GM18909 (cell line): Measurements from ENCODE around the gene PPP2CA.
"Not testable (repeated sequence)": the region's sequence is repeated elsewhere in the genome, so short reads cannot be mapped to it uniquely, and the experiment has no call there.

Source experiments
- ATAC-seq: cut with Tn5 transposase; IDR thresholded peaks from one replicate; pipeline ENCODE4 v1.9.1; 2021; ENCODE audit warnings: mild to moderate bottlenecking; ENCODE audit not compliant: unreplicated experiment, poor library complexity

PPP2CA gene

GRCh38 chr5:134246771-134247427 lies 21.0 kb upstream of the PPP2CA start:
- no peak for ATAC-seq

- ATAC-seq = no peak
These were observed 19.8 kb upstream of the PPP2CA start for GRCh38 chr5:134245692-134246091.

GRCh38 chr5:134245101-134245604 lies 19.3 kb upstream of the PPP2CA start:
- ATAC-seq = no peak

DNA sequence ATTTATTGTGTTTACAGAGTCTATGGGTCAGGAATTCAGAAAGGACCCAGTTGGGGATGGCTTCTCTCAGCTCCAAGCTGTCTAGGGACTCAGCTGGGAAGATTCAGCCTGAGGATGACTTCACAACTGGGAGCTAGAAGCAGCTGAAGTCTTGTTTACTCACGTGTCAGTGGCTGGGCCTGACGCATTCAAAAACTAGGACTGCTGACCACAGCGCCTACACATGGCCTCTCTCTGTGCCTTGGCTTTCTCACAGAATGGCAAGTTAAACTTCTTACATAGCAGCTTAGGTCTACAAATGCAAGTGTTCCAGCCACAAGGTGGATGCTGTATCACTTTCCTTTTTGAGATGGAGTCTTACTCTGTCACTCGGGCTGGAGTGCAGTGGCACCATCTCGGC lies 16.3 kb upstream of the PPP2CA start:
- no peak for ATAC-seq

- no peak for ATAC-seq
These were observed 14.6 kb upstream of the PPP2CA start for GRCh38 chr5:134240421-134240962.

DNA sequence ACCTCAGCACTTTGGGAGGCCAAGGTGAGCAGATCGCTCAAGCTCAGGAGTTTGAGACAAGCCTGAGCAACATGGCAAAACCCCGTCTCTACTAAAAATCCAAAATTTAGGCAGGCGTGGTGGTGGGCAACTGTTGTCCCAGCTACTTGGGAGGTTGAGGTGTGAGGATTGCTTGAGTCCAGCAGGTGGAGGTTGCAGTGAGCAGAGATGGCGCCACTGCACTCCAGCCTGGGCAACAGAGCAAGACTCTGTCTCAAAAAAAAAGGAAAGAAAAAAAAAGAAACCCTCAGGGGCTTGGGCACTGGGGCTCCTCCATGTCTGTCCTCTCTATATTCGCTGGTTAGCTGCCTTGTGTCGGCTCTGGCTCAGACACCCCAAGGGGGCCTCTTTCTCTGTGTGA lies 10.9 kb upstream of the PPP2CA start:
- ATAC-seq = no peak

DNA sequence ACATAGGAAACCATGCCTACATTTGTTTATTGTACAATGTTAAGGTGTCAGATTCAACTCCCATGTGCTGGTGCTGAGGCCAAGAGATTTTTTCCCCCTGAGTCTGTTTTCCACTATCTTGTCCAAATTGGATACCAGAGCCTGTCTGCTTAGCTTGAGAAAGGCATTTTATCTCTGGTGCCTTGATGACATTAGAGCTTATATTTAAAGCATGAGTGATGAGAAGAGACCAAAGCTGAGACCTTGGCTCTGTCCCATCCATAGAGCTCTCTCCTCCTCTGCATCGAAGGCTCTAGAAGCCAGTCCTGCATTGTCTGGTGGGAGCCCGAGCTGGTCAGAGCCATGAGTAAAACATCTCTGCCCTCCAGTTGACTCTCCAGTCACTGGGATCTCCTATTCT lies 10.4 kb upstream of the PPP2CA start:
- ATAC-seq = no peak

DNA sequence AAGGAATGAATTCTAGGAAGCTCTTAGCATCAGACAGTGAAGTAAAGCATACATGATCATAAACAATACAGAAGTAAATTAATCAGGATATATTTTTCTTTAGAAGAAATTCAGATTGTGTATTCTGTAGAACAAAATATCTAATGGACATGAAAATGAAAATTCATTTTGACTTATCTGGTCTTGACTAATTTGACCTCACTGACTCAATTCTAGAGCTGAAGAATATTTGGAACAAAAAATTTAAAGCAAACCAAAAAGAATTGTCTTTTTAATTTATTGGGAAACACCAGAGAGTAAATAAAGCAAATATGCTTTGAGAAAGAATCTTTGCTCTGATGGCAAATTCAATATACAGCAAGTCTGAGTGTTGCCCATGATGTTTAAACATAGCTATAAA lies 2.8 kb upstream of the PPP2CA start:
- no peak for ATAC-seq

GRCh38 chr5:134227776-134228175 lies 1.9 kb upstream of the PPP2CA start:
- ATAC-seq = no peak

DNA sequence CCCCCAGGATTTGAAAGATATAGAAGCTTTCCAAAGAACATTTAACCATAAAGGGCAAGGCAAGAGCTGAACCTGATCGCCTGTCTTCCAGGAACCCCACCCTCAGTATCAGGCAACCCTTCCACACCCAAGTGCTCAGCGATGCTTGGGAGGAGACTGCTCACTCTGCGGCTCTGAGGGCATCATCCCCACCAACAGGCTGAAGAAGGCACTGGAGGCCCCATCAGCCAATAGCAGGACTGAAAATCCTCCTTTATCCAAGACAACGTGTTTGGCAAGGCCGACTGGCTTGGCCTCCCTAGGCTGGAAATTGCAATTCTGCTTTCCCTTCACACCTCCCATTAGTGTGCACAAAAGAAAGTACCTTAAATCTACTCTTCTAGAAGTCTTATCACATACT lies 1.4 kb upstream of the PPP2CA start:
- ATAC-seq = no peak

- peak; percentile 29 for ATAC-seq
These were observed 744 bp upstream of the PPP2CA start for GRCh38 chr5:134226441-134227192.

- peak; percentile 38 for ATAC-seq
These were observed 739 bp downstream of the PPP2CA start for GRCh38 chr5:134224888-134225779.

DNA sequence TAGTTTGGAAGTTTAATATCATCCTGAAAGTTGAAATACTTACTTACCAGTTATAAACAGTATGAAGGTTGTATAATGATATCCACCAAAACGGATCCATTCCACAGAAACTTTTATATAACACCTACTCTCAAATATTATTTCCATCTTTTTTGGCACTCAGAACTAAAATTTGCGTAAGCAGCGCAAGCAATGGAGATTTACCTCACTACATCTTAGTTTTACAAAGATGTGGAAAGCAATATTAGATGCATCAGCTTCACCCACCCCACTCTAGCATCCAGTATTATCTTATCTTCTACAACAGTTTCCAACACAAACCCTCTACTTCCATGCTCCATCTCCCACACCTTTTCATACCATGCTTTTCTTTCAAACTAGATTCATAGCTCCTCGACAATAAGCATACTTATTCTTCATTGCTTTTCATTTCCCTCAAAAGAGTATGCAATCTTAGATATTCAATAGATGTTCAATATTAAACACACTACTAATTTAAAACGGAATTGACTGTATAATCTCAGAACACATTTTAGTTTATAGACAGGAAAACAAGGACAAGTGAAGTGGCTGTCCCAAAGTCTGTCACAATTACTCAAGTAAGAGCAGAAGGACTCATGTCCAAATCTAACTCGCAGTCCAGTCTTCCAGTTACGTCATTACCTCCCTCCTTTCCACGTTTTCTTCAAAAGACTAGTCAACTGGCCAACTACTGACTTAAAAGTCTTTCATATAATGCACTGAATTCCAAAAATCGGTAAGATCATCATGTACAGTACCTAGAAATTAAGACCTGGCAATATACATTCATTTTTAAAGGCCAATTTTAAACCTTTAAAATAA lies 2.2 kb downstream of the PPP2CA start:
- no peak for ATAC-seq

- ATAC-seq = not testable (repeated sequence)
These were observed 4.2 kb downstream of the PPP2CA start for GRCh38 chr5:134221690-134222089.

GRCh38 chr5:134215757-134216156 lies 10.1 kb downstream of the PPP2CA start:
- ATAC-seq = no peak

DNA sequence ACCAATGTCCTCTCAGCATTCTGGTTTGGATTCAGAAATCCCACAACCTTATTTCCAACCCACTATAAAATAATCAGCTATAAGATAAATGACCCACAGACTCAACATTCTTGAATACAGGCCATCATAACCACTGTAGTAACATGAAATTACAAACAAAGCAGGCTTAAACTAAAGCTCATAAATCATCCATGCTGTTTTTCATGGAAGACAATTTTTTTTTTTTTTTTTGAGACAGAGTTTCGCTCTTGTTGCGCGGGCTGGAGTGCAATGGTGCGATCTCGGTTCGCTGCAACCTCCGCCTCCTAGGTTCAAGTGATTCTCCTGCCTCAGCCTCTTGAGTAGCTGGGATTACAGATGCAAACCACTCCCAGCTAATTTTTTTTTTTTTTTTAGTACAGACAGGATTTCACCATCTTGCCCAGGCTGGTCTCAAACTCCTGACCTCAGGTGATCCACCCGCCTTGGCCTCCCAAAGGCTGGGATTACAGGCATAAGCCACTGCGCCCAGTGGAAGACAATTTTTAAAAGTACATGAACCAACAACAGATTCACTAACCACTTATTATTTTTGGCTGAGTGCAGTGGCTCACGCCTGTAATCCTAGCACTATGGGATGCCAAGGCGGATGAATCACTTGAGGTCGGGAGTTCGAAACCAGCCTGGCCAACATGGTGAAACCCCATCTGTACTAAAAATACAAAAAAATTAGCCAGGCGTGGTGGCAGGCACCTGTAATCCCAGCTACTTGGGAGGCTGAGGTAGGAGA lies 14.4 kb downstream of the PPP2CA start:
- ATAC-seq = not testable (repeated sequence)

GRCh38 chr5:134209477-134210245 lies 16.2 kb downstream of the PPP2CA start:
- ATAC-seq = no peak

DNA sequence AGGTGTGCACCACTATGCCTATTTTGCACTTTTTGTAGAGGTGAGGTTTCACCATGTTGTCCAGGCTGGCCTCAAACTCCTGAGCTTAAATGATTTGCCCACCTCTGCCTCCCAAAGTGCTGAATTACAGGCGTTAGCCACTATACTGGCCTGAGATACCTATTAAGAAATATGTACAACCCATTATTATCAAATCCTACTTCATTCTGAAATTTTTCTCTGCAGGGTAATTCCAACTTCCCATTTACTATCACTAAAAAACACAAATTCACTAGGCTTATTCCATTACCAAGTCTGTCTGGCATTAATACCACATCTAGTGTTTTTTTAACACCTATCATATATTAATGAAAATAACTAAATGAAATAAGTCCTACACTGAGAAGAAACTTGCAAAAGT lies 18.2 kb downstream of the PPP2CA start:
- no peak for ATAC-seq
